Nephron progenitor cell (in vitro differentiated cells): Measurements from ENCODE around the gene INTS6.

Experiments used
- DNase-seq: peaks from one replicate; pipeline ENCODE4 v3.0.0; 2021
- H3K27ac Mint-ChIP-seq: 2 replicates; pipeline ENCODE4 v1.8.0; 2021; ENCODE audit warnings: mild to moderate bottlenecking, moderate library complexity, mixed read lengths
- H3K27me3 Mint-ChIP-seq: 2 replicates; pipeline ENCODE4 v1.8.0; 2021; ENCODE audit warnings: mild to moderate bottlenecking, low read depth, mixed read lengths; ENCODE audit not compliant: poor library complexity
- H3K36me3 Mint-ChIP-seq: 2 replicates; pipeline ENCODE4 v1.8.0; 2021; ENCODE audit warnings: low read depth, mixed read lengths
- H3K4me1 Mint-ChIP-seq: 2 replicates; pipeline ENCODE4 v1.8.0; 2021; ENCODE audit warnings: mixed read lengths
- H3K4me3 Mint-ChIP-seq: 2 replicates; pipeline ENCODE4 v1.8.0; 2021; ENCODE audit warnings: mild to moderate bottlenecking, moderate library complexity, mixed read lengths
- H3K9me3 Mint-ChIP-seq: 2 replicates; pipeline ENCODE4 v1.8.0; 2021; ENCODE audit warnings: mild to moderate bottlenecking, moderate library complexity, mixed read lengths
- CTCF ChIP-seq: fragments of 200-600 bp; sonication (generic); IDR thresholded peaks from 2 replicates; pipeline ENCODE4 v1.5.0; 2021; ENCODE audit warnings: antibody characterized with exemption

Gene INTS6

DNA sequence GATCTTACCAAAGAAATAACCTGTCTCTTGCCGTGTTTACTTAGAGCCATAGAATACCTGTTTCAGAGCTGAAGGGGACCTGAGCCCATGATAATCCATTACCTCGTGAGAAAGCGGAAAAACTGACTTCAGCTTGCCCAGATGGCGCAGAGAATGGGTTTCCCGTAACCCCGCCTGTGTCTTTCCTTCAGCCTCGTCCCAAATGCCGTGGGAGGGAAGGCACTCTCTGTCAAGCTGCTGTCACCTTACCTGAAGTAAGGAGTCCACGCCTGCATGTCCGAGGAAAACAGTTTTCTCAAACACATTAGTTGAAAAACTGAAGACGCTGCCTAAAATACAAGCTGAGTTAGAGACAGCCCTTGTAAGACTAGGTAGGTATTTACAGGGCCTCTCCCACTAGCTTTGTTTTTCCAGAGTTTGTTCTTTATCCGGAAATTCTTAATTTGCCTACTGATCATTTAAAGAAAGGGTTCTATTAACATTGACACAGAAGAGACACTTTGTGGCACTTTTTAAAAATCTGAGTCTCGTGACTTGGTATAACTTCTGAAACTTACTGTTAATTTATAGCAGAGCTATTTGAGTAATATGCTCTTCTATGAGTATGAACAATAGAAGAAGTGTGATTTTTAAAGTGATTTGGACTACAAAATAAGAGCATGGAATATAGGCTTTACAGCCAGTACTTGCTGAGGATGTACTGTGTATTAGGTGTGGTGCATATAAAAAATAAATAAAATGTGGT, 1.3 kb upstream of the INTS6 start:
- H3K4me1 Mint-ChIP-seq: peaks cover 42% of the 10 kb centered on the region
- H3K4me3 Mint-ChIP-seq: peak overlapping the region; percentile 92
- TF ChIP-seq CTCF: no peak
- H3K36me3 Mint-ChIP-seq: peaks cover 34% of the 10 kb centered on the region
- H3K27me3 Mint-ChIP-seq: no peaks in the 10 kb centered on the region
- peaks cover 12% of the 10 kb centered on the region for H3K9me3 Mint-ChIP-seq
- peak; percentile 27 for DNase-seq
- peak overlapping the region; percentile 100 for H3K27ac Mint-ChIP-seq

DNA sequence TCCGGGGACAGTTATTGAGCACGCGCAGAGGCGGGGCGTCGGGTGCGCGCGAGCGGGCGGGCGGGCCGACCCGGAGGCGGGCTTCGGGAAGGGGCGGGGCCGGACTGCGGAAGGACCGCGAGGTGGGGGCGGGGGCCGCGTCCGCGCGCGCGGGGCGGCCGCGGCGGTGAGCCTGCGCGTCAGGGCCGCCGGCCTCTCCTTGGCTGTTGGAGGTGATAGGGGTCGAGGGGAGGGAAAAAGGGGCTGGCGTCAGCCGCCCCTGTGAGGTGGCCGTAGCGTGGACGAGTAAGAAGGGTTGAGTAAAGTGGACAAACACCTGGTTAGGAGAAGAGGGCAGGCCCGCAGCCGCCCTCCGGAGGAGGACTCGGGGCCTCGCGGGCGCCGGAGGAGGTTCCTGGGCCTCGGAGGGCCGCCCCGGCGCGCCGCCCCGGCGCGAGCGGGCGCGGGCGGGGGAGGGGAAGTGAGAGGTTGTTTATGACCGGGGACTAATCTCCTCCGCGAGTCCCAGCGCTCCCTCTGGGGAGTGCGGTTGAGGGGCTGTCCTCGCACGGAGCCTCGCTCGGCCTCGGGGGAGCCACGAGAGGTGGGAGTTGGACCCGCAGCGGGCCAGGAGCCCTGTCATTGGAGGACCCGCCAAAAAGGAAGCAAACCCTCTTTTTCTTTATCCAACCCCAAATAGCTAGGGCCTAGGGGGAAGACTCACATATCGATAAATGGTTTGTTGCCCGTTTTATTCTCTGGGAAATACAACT, 547 bp upstream of the INTS6 start:
- Mint-ChIP-seq H3K27ac (peak overlapping the region; percentile 100), H3K4me3 (peak overlapping the region; percentile 92), H3K9me3 (peaks cover 12% of the 10 kb centered on the region), H3K36me3 (peaks cover 36% of the 10 kb centered on the region), H3K27me3 (no peaks in the 10 kb centered on the region), H3K4me1 (peaks cover 44% of the 10 kb centered on the region)
- TF ChIP-seq CTCF: no peak
- DNase-seq: peak; percentile 84

DNA sequence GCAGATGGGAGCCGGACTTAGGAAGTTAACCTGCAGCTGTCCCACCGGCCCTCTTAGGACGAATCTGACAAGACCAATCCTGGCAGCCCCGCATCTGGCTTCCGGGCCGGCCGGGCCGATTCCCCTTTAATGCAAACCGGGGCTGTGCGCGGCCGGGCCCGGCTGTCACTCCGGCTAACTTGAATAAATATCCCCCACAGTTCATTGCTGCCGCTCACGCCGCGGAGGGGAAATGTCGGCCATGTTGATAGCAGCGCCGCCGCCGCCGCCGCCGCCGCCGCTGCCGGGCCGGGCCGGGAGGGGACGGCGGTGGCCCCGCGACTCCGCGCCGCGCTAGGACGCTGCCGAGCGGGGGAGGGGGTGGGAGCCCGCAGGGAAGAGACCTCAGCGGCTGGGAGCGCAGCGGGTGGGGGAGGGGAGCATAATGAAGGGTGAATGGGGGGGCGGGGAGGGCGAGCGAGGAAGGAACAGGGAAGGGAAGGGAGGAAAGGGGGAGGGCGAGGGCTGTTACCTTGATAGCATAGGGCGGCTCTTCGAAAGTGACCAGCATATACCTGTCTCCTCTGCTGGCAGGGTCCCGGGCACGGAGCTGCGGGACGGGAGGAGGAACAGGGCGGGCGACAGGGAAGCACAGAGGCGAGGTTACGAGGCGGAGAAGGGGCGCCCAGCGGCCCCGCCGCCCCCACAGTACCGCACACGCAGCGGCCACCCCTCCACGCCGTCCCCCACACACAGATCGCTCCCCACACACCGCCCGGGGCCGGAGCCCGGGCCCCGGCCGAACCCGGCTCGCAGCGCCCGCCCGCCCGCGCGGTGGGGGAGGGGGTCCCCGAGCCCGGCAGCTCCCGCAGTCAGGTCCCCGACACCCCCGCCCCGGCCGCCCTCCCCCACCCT, 1.1 kb downstream of the INTS6 start:
- TF ChIP-seq CTCF: no peak
- no peaks in the 10 kb centered on the region for H3K27me3 Mint-ChIP-seq
- DNase-seq: peak; percentile 85
- peaks cover 44% of the 10 kb centered on the region for H3K4me1 Mint-ChIP-seq
- H3K4me3 Mint-ChIP-seq: peak overlapping the region; percentile 92
- H3K36me3 Mint-ChIP-seq: peaks cover 33% of the 10 kb centered on the region
- H3K9me3 Mint-ChIP-seq: peaks cover 9% of the 10 kb centered on the region
- H3K27ac Mint-ChIP-seq: peak overlapping the region; percentile 80

DNA sequence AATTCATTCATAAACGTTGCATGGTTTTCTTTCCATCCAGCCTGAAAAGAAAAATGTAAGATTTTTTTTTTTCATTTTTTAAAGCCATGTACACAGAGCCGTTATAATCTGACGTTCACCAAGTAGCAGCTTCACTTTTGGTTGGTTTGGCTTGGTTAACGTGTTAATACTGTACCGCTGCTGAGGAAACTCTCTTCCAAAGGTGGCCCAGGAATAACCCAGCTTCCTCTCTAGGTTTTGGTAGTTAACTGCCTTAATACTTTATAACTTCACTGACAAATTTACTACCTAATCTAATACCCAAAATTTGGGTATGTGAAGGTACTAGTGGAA, 1.7 kb downstream of the INTS6 start:
- Mint-ChIP-seq H3K36me3 (peaks cover 36% of the 10 kb centered on the region), H3K4me1 (peaks cover 44% of the 10 kb centered on the region), H3K9me3 (peaks cover 9% of the 10 kb centered on the region), H3K27me3 (no peaks in the 10 kb centered on the region), H3K27ac (peak overlapping the region; percentile 80), H3K4me3 (peak overlapping the region; percentile 88)
- no peak for TF ChIP-seq CTCF
- DNase-seq: no peak

GRCh38 chr13:51449018-51449417, 3.8 kb downstream of the INTS6 start:
- no peak for DNase-seq
- H3K27me3 Mint-ChIP-seq: no peaks in the 10 kb centered on the region
- H3K4me3 Mint-ChIP-seq: no peak overlapping the region
- peaks cover 27% of the 10 kb centered on the region for H3K4me1 Mint-ChIP-seq
- H3K27ac Mint-ChIP-seq: no peak overlapping the region
- no peaks in the 10 kb centered on the region for H3K9me3 Mint-ChIP-seq
- no peak for TF ChIP-seq CTCF
- peaks cover 26% of the 10 kb centered on the region for H3K36me3 Mint-ChIP-seq
